Stimulated activated CD8-positive, alpha-beta memory T cell treated with anti-CD3 and anti-CD28 coated beads, Interleukin-4, amount 100 ng/mL, for 24 hours (primary cell): Measurements from ENCODE around the gene ELOVL6.
A peak's percentile ranks its signal among the peaks of the same experiment; 100 is the strongest.
"Not testable (repeated sequence)": the region's sequence is repeated elsewhere in the genome, so short reads cannot be mapped to it uniquely, and the experiment has no call there.

Experiments
- DNase-seq: peaks from one replicate; pipeline ENCODE4 v3.0.0-alpha.2; 2020; ENCODE audit warnings: low read depth

Gene ELOVL6

GRCh38 chr4:110074570-110074969 lies 123.8 kb downstream of the ELOVL6 start:
- DNase-seq = no peak

DNA sequence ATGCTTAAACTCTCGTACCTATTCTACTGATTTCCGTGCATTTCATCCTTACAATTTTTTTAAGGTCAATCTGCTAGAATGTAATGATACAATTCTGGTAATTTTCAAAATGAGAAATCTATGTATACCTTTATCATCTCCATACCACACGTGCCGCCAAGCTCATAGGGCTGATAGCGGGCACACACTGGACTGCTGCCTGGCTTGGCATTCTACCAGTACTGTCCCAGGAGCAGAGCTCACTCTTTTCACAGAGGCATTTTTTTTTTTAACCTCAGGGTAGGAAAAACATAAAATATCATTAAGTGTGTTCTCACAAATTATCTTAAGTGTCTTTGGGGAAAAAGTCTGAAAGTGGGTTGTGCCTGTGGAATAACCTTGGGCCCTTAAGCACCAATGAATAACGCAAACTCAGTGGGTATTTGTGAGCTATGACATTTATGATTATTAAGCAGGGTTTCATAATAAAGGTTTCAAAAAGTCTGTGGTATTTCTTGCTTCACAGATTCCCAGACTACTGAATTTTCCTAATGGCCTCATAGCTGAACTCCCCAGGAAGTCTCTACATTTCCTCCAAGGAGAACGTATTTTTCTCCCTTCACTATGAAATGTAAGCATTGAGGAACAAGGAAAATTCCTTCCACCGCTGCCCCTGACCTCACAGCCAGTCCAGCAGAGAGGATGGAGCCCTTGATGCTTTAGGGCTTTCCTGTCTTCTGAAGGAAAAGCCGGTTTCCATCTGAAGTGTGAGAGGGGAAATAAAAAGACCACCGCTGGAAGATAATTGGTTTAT lies 125.2 kb downstream of the ELOVL6 start:
- no peak for DNase-seq

DNA sequence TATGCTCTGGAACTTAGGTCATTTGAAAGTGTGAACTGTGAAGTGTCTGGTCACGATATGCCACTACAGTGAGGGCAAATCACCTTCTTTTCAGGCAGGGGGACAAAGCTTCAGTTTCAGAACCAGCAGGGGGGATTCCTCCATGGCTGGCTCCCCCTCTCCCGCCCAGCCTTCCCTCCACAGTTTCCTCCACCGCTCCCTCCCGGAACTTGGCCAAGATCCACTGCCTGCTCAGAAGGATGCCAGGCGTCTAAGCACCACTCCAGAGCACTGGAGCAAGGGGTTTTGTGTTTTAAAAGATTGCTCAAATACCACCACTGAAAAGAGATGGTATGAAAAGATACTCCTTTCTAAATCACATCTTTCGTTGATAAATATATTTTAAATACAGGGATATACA lies 126.9 kb downstream of the ELOVL6 start:
- no peak for DNase-seq

GRCh38 chr4:110068248-110068647 lies 130.2 kb downstream of the ELOVL6 start:
- DNase-seq = no peak

GRCh38 chr4:110064934-110065333 lies 133.5 kb downstream of the ELOVL6 start:
- no peak for DNase-seq

DNA sequence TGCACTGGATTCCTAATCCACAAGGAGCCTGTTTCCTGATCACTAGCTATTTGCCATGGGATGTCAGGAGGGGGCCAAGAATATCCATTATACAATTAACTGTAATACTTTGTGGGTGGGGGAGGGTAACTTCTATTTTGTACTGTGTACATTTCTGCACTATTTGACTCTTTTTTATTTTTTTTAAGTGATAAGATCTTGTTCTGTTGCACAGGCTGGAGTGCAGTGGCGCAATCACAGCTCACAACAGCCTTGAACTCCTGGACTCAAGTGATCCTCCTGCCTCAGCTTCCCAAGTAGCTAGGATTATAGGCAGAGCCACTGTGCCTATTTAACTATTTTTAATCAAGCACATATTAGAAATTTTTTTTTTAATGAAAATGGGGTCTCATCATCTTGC lies 134.1 kb downstream of the ELOVL6 start:
- DNase-seq = no peak

DNA sequence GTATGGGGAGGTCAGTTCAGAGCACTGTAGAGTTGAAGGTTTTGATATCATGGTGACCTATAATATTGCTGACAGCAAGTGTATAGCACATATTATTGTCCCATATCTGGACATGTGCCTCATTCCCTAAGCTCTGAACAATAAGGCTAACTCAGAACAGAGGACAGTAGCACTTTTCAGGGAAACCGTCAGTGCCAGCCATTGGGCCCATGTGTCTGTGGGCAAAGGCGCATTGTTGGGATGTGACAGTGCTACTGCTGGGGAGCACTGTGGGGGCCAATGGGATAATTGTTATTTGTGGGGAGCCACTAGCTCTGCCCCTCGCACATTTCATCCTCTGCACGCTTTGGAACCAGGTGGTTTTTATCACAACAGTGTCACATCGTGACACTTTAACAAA lies 136.2 kb downstream of the ELOVL6 start:
- DNase-seq = no peak

GRCh38 chr4:110061076-110061475 lies 137.3 kb downstream of the ELOVL6 start:
- no peak for DNase-seq

- no peak for DNase-seq
These were observed 138.7 kb downstream of the ELOVL6 start for GRCh38 chr4:110059556-110060191.

- no peak for DNase-seq
These were observed 139.7 kb downstream of the ELOVL6 start for GRCh38 chr4:110058677-110059076.

- DNase-seq = no peak
These were observed 143.2 kb downstream of the ELOVL6 start for GRCh38 chr4:110055158-110055768.

DNA sequence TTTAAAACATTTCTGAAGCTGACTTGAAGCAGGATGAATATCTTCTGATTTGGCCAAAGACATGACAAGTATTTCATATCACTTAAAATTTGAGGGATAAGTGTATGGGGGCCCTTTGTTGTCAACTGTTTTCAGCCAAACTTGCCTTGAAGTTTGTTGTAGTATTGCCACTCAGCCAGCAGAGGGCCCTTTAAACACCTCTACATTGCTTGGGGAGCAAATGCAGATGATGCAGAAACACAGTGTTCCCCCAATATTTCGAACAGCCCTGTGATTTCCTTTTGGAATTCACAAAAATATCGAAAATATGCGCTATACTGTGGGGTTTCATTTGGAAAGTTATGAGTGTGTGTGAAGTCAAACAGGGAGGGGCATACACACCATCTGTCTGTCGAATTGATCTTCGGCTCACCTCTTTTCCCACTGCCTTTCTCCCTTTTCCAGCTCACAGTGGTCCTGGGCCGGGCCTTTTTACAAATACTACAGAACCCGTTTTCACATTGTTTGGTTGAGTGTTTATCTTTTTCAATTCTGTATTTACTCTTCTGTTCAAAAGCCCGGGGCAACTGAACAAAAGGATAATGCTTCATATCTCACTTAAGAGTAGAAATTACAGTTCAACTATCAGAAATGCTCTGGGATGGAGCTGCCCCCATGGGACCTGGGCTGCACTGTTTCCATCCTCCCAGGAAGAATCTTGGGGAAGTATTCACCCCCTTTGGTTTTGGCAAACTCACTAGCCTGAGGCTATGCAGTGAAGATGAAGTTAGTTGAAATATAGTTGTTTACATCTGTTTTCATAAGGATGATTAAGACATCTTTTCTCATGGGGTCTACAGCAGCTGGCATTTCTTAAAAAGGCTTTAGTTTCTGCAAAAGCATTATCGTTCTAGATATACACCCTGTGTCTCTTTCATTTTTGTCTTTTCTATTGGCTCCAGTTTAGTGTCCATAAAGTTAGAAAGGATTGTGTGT lies 148.2 kb downstream of the ELOVL6 start:
- DNase-seq = peak; percentile 22

- DNase-seq = no peak
These were observed 151.8 kb downstream of the ELOVL6 start for GRCh38 chr4:110046588-110047049.

- no peak for DNase-seq
These were observed 155.6 kb downstream of the ELOVL6 start for GRCh38 chr4:110042545-110043517.

GRCh38 chr4:110041735-110042134 lies 156.7 kb downstream of the ELOVL6 start:
- no peak for DNase-seq

DNA sequence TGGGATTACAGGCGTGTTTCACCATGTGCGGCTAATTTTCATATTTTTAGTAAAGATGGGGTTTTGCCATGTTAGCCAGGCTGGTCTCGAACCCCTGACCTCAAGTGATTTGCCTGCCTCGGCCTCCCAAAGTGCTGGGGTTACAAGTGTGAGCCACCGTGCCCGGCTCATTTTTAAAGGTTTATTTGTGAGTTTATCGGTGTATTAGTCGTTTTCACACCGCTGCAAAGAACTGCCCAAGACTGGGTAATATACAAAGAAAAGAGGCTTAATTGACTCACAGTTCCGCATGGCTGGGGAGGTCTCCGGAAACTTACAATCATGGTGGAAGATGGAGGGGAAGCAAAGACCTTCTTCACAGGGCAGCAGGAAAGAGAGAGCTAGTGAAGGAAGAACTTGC lies 159.3 kb downstream of the ELOVL6 start:
- not testable (repeated sequence) for DNase-seq

DNA sequence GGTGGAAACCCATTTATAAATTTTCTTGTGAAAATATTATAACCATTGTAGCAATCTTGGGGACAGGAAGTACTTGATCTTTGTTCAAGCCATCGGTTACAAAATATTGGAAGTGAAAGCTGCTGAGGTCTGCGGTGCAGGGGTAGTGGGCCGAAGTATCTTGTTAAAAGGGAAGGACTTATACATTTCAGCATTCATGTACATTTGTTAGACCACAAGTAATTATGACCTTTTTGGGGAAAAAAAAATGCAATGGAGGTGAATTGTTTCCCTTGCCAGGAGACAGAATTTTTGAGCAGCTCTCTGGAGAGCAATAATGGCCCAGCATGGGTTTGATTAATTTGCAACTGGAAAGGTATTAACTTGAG lies 164.4 kb downstream of the ELOVL6 start:
- no peak for DNase-seq

- DNase-seq = no peak
These were observed 164.9 kb downstream of the ELOVL6 start for GRCh38 chr4:110033355-110034025.

GRCh38 chr4:110032603-110033002 lies 165.8 kb downstream of the ELOVL6 start:
- DNase-seq = no peak

DNA sequence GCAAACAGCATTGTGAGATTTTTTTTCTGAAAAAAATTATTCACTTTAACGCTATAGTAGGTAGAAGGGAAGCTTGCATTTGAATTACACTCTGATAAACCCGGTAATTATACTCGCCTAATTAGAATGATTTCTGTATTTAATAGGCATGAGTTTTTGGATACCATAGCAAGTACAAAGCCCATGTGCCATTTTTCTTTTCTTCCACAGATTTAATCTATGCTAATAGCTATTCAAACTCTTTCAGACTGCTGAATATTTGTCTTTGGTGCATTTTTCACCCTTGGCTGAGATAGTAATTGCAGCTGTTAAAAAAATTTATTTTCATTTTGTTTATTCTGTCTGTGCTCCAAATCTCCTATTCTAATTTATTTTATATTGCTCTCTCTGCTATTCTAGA lies 172.7 kb downstream of the ELOVL6 start:
- no peak for DNase-seq
